Measurements from ENCODE around the gene GTSF1L.

The GTSF1L gene

DNA sequence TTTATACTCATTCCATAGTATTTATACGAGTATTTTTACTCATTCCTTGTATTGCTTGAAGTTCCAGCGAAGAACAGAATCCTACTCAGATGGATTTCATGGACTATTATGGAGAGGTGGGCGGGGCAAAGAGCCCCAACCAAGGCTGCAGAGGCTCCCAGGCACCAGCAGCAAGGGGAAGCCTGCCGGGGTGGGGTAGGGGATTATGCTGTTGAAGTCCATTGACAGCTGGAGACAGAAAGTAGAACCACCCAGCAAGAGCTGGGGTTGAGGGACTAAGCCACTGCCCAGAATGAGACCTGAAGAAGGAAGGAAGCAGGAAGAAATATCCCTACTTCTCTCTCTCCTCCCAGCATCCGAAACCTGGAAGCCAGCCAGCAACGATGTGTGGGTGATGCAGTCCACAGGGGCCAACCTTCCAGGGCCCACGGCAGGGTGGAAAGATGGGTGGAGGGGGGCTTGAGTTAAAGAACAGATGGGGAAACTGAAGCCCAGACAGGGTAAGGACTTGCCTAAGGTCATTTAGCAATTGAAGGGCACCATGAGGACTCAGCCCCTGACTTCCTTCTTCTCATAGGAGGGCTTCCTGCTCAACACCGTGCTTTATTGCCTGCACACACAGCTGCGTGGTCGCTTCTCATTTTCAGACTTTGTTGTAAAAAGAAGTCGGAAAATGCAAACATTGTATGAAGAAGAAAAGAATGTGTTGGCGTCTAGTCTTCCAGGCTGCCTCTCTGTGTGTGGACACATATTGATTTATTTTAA lies 18.3 kb upstream of the GTSF1L start:
- no peak for DNase-seq

DNA sequence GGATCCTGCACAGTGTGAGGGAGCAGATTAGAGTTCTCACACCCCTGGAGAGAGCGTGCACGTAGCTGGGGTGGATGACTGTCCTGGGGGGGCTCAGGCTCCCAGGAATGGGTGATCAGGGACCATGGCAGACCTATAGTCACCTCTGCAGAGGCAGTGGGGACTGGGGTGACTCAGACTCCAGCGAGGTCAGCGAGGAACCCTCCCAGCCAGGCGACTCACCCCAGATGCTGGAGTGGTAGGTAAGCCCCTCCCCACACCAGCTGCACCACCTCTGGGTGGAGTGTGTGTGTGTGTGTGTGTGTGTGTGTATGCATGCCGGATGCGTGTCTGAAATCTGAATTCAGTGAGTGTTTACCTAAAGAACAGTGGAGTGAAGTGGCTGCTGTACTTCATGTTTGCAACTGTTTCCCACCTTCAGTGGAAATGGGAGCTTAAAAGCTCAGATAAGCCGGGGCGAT lies 17.4 kb upstream of the GTSF1L start:
- DNase-seq = peak; percentile 66

DNA sequence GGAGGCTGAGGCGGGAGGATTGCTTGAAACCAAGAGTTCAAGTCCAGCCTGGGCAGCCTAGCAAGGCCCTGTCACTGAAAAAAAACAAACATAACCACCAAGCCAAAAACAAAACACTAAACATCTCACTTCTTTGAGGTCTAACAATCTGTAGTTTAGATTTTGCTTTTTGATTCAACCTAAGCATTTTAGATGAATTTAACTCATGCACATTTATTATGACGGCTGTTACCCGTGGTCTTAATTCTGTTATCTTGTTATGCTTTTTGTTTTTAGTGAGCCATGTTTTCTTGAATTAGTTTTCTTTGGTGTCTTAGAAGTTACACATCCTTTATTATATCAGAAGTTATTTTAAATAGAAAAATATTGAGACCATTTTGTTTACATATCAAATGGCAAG lies 13.8 kb upstream of the GTSF1L start:
- DNase-seq = no peak

DNA sequence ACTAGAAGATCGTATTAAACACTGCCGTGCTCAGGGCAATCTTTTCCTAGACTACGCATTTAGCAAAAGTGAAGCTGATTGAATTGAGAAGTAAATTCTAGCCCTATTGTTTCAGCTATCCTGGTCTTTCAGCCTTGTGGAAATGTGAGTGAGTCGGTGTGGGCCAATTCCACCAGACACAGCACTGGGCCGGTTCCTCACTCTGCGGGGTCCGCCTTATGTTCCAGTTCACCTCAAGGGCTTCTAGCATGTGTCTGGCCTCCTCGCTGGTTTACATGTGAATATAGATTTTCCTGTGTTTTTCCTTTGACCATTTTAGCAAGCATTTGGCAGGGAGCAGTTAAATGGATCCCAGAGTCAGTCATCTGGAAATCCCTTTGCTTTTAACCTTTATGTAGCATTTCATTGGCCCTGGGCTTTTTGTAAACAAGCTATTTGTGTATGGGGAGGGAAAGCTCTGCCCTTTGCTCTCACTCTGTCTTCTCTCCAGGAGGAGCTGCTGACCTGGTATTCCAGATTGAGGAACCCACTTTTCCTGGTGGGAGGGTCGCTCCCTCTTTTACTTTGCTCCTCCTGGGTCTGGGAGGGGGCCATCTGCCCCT lies 12.4 kb upstream of the GTSF1L start:
- DNase-seq = no peak

DNA sequence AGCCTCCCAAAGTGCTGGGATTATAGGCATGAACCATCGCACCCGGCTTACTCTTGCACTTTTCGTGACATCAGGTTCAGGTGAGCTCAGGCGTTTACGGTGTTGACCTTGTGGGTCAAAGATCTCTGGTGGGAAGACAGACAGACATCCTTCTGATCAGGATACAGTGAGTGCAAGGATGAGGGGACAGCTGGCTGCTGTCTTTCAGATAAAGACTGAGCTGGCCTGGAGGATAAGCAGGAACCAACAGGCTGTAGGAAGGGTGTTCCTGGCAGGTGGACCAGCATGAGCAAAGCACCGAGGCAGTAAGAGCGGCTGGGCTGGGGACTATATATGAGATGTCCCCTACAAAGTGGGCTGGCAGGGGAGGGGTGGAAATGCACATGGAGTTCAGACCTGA lies 11.1 kb upstream of the GTSF1L start:
- DNase-seq = no peak

DNA sequence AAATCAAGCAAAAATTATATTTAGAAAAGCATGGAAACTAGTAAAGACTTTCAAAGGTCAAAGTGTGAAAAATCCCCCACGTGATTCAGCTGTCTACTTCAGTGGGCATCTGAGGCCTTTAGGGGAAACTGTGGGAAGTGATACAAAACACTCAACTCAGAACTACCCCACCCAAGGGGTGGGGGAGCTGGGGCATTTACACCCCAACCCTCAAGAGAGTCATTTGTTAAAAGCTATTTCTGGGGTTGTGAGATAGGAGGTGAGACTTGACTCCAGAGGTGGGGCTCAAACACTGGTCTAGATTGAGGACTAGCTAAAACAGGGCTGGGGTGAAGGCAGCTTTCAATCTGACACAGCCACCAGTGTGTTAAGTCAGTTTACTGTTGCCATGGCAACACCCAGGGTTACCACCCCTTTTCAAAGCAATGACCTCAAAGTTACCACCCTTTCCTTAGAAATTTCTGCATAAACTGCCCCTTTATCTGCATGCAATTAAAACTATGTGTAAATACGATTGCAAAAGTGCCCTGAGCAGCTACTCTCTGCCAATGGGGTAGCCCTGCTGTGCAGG lies 9.9 kb upstream of the GTSF1L start:
- DNase-seq = peak; percentile 65

DNA sequence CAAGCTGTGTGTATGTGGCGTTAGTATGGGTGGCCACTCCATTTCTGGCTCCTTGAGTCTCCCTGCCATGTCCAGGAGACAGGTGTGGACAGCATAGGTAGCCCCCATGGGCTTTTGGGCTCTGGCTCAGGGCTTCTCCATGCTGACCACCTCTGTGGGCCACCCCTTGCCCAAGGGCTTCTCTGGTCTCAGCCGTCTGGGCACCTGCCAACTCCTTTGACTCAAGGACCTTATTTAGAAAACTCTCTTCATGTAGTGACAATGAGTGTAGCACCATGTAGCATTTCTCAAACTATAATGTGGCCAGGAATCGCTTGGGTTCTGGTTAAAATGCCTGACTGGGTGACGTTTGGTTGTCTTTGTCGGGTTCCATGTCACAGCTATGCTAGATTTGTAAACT lies 5.1 kb upstream of the GTSF1L start:
- no peak for DNase-seq

DNA sequence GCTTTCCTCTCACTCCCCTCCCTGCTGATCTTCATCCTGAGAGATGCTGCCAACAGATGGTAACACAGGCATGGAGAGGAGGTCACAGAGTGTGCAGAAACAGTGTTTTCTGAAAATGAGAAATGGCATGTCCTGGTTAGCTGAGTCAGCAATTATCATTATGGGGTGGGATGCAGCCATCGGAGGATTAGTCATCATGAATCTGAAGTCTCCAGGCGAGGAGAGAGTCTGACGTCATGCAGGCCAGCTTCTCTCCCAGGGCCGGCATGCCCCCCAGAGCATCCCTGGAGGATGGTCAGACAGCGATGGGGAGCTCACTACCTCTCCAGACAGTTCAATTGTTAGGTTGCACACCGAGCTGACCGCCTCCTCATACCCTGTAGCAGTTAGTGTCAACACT lies 4.7 kb upstream of the GTSF1L start:
- no peak for DNase-seq

DNA sequence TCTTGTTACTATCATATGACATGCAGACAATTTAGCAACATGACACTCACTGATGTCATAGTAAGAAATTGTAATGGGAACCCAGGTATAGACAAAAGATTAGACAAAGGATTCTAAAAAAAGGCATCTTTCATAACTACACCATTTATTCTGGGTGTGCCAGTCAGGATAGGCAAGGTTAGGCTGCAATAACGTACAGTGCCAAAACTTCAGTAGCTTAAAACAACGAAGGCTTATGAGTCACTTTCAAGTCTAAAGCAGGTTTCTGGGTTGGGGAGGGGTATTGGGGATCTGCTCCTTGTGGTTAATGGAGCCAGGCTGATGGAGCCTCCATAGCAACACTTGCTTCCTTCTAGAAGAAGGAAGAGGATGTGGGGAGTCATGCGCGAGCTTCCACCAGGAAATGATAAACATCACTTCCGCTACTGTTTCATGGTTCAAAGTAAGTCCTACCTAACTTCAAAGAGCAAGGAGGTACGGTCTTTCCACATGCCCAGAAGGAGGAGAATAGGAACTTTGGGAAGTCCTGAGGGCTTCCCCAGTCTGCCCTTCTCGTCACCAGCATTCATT lies 2.0 kb upstream of the GTSF1L start:
- no peak for DNase-seq

DNA sequence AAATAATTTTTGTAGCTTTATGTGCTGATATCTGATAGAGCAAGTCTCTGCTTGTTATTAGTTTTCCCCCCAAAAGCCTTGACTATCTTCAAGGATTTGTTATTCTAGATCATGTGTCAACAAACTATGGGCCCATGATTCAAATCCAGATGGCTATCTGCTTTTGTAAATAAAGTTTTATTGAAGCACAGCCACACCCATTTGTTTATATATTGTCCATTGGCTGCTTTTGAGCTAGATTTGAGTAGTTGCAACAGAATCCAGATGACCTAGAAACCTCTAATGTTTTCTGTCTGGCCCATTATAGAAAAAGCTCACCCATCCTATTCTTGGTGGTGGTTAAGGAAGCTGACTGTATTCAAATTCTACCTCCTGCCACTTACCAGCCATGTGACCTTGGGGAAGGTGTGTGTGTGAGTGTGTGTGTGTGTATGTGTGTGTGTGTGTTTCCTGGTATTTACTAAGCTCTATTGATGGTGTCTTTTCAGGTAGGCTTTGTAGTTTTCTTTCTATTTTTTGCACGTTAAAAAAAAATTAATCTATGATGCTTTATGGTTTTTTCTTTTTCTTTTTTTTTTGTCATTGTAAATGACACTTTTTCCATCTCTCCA lies 1.3 kb upstream of the GTSF1L start:
- no peak for DNase-seq

DNA sequence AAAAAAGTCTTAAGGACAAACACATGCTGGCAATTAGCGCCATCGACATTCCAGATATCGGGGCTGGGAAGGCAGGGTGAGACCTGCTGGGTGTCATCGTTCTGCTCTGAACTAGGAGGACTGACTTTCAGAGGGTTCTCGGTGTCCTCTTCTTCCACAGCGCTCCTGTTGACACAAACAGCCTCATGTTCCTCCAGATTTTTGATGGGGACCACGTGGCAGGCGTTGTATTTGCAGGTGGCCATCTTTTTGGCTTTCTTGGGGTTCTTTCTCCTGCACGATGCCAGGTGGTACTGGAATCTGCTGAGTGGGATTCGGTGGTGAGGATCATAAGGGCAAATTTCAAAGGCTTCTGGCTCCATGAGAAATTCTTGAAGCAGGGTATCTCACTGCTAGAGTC lies 469 bp downstream of the GTSF1L start:
- no peak for DNase-seq

DNA sequence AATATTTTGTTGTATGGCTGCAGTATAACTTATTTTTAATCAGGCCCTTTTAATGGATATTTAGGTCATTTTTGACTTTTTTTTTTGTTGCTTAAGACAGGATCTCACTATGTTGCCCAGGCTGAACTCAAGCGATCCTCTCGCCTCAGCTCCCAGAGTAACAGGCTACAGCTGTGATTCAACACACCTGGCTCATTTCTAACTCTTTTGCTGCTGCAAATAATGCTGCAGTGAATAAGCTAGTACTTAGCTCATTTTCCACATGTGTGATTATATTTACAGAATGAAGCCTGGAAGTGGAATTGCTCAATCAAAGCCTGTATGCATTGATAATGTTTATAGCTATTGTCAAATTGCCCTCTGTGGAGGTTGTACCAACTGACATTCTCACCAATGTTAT lies 1.1 kb downstream of the GTSF1L start:
- no peak for DNase-seq

DNA sequence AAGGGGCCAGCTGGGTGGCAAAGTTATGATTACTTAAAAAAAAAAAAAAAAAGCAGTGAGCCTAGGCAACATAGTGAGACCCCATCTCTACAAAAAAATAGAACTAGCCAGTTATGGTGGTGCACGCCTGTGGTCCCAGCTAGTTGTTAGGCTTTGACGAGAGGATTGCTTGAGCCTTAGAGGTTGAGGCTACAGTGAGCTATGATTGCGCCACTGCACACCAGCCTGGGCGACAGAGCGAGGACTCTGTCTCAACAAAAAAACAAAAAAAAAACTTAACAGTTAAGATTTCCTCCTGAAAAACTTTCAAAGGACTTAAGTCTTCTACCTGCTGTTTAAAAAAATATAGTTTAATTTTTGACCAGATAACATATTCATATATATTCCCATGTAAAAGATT lies 2.4 kb downstream of the GTSF1L start:
- no peak for DNase-seq

DNA sequence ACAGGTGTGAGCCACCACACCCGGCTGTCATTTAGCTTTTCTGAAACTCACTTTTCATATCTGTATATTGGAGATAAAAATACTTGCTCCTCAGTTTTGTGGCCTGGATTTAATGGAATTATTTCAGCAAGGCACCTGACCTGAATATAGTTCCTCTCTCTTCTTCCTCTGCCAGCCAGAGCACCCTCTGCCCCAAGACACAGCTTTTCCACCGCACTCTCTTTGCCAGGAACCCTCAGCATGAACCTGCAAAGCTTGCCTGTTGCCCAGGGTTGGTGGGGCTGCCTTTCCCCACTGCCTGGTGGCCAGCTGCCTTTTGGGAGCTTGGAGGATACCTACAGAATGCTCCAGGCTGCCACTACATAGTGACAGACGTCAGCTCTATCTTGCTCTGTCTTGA lies 3.1 kb downstream of the GTSF1L start:
- DNase-seq = no peak

DNA sequence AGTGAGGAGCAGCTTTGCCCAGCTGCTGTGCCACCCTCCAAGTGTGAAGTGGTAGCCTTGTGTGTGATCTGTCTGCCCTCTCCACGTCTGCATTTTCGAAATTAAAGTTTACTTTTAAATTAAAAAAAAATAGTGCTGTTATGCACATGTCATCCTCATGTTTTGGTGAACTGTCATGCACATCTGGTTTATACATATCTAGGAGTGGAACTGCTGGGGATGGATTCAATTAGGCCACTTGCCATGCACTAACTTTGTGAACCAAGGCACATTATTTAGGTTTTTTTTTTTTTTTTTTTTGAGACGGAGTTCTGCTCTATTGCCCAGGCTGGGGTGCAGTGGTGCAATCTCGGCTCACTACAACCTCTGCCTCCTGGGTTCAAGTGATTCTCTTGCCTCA lies 3.6 kb downstream of the GTSF1L start:
- no peak for DNase-seq

DNA sequence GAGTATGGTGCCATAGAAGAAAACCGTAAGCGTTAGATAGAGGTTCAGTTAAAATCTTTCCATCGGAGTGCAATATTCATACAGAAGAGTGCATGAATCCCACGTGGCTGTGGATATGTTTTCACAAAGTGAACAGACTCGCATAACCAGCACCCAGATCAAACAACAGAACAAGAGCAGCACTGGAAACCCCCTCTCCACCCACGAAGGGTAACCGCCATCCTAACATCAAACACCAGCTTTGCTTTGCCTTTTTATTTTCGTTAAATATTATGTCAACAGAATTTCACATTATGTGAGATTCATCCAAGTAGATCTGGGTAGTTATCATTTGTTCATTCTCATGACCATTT lies 4.7 kb downstream of the GTSF1L start:
- no peak for DNase-seq

DNA sequence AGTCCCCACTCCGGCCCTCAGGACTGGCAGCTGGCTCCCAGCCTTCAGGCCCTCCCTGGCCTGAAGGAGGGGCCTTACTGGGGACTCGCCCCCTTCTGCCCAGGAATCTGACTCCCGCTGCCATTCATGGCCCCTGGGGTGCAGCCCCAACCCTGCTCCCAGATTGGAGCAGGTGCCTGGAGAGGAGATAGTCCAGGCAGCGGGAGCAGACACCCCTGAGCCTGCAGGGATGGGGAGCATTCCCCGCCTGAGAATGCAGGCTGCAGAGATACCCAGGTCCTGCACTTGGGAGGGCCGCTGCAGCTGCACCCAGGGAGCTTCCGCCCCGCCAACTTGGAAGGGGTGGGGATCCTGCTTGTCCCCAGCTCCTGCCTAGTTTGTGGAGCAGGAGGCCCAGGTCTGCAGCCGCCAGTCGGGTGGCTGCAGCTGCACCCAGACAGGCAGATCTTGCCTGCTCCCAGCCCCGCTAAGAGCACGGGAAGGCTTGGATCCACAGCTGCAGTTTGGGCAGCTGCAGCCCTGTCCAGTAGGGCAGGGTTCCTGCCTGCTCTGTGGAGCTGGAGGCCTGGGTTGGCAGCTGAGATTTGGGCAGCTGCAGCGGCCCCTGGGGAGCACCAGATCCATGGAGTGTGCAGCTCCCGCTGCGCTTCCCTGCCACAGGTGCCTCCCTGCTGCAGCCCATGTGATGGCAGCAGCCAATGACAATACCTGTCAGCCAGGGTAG lies 5.2 kb downstream of the GTSF1L start:
- no peak for DNase-seq

DNA sequence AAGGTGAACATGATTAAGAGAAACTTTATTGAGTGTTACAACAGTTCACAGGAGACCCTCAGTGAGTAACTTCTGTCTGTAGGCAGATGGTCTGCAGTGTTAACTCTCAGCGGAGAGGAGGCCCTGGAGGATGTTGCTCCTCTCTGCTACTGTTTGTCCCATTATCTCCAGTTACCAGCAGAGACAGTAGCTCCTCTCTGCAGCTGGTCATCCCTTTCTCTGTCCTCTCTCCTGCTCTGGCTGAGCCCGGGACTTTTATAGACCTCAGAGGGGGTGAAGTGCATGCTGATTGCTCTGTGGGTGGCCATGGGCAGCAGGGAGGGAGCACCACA lies 5.7 kb downstream of the GTSF1L start:
- DNase-seq = no peak

DNA sequence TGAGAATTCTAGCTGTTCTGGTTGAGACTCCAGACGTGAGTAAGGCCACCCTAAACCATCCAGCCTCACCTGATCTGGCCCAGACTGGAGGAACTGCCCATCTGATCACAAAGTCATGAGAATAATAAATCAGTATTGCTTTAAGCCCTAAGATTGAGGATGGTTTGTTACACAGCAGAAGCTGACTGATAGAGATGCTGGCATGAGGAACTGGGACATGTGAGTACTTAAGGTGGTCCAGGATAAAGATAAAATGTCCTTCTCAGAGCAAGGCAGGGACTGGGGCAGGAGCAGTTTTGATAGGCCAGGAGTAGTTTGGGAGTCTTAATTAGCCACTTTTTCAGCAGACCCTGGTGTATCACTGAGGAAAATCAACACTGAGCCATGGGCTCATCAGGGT lies 6.8 kb downstream of the GTSF1L start:
- DNase-seq = no peak

DNA sequence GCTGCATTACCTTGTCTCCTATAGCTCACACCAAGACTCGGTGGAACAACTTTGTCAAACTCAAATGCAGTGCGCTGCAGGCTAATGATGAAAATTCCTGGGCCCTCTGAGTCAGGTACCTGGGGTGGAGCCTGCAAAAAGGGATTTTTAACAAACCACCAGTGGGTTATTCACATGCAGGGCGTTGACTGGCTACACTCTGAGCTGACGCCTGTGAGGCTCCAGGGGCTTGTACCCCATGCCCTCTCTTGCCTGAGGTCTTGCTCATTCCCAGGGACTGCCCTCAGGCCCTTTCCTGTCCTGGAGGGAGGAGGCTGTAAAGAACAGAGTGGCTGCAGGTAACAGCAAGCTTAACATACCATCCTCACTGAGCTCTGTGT lies 9.2 kb downstream of the GTSF1L start:
- DNase-seq = no peak

DNA sequence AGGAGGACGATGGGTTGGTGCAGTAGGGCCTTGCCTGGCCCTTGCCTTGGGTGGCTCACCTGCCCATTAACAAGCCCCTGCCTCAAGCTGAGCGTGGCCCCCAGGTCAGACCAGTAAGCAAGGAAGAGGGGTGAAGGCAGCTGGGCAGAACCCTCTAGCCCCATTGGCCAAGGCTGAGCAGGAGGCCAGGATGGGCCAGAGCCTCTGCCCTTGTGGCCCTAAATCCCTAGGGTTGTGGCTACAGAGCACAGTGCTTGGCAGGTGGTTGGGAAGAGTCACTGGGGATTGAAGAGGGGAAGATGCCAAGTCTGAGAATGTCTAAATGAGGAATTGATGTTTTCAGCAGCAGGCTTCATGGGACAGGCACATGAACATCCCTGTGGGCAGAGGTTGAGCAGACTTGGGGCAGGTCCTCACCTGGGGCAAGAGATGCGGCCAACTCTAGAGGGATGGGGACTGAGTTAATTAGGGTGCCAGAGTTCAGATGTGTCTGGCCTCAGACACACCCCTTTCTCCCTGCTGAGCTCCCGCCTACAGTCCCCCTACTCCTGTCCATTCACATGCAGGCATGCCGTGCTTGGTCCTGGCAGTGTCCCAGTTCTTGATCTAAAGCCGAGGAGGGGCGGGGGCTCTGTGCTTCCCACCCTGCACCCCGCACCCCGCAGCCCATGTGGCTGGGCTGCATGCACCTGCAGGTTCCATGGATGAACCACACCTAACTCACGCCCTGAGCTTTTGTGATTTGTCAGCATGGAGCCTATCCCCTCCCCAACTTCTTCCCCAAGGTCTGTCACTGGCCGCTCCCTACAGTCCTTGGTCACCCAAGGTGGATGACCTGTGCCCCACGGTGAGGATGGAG lies 9.8 kb downstream of the GTSF1L start:
- DNase-seq = no peak

DNA sequence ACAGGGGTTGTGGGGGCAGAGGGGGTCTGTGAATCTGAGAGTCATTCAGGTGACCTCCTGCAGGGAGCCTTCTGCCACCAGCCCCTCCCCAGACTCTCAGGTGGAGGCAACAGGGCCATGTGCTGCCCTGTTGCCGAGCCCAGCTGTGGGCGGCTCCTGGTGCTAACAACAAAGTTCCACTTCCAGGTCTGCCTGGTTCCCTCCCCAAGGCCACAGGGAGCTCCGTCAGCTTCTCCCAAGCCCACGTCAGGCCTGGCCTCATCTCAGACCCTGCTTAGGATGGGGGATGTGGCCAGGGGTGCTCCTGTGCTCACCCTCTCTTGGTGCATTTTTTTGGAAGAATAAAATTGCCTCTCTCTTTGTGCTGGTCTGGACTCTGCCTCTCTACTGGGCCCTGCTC lies 10.7 kb downstream of the GTSF1L start:
- no peak for DNase-seq

Data from stimulated activated CD8-positive, alpha-beta memory T cell treated with anti-CD3 and anti-CD28 coated beads, Interleukin-4, amount 100 ng/mL, for 48 hours (primary cell).